ENCODE measurements around the gene MKKS.

Gene MKKS

GRCh38 chr20:10356628-10357027 is 77.4 kb downstream of the MKKS start:
- Histone ChIP-seq H3K9me3 (ENCODE audit: severe bottlenecking) (no peaks in the 10 kb centered on the region), H3K36me3 (no peaks in the 10 kb centered on the region), H3K27ac (no peak overlapping the region), H3K4me3 (ENCODE audit: low read depth, low read length) (no peak overlapping the region), H3K27me3 (ENCODE audit: insufficient read depth, low read depth, severe bottlenecking) (no peaks in the 10 kb centered on the region)
- no peak for DNase-seq
- TF ChIP-seq CTCF (IDR thresholded peaks at IDR 0.05; ENCODE audit: low read depth, low read length): no peak

- no peaks in the 10 kb centered on the region for H3K27me3 ChIP-seq (ENCODE audit: insufficient read depth, low read depth, severe bottlenecking)
- no peak overlapping the region for H3K27ac ChIP-seq
- H3K36me3 ChIP-seq: no peaks in the 10 kb centered on the region
- no peak overlapping the region for H3K4me3 ChIP-seq (ENCODE audit: low read depth, low read length)
- no peak for DNase-seq
- TF ChIP-seq CTCF (IDR thresholded peaks at IDR 0.05; ENCODE audit: low read depth, low read length): no peak
- H3K9me3 ChIP-seq (ENCODE audit: severe bottlenecking): no peaks in the 10 kb centered on the region
These were observed 80.8 kb downstream of the MKKS start for GRCh38 chr20:10352934-10353824.
